Ramos (cell line): Measurements from ENCODE around the gene GPAT2.
"Not testable (repeated sequence)": the region's sequence is repeated elsewhere in the genome, so short reads cannot be mapped to it uniquely, and the experiment has no call there.

Source experiments
- in situ Hi-C: fragments of 300-500 bp; cut with MboI; formaldehyde crosslinking; loops from one replicate; pipeline ENCODE4 v1.14.3; 2022; ENCODE audit warnings: low sequenced_read_pairs; ENCODE audit not compliant: unreplicated experiment

Gene GPAT2

DNA sequence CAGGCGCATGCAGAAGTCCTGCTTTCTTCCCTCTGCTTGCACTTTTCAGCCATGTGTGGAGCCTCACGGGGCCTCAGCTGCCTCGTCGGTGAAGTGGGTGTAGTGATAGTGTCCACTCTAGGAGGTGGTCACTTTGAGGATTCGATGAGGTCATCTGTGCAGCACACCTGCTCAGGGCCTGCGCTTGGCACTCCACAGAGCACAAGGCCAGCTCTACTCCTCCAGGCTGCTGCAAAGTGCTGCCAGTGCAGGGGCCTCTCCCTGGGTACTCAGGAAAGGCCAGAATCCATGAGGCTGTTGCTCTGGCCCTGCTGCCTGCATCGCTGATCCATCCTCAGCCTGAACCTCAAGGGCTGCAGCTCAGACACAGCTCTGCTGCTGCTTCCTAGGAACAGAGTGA is 31.8 kb upstream of the GPAT2 start:
- in situ Hi-C loops: loop anchor here (25.0 kb wide), 1 partner anchor 1596 kb away; the partner anchor contains the start of genes ACTR1B and C2orf92

DNA sequence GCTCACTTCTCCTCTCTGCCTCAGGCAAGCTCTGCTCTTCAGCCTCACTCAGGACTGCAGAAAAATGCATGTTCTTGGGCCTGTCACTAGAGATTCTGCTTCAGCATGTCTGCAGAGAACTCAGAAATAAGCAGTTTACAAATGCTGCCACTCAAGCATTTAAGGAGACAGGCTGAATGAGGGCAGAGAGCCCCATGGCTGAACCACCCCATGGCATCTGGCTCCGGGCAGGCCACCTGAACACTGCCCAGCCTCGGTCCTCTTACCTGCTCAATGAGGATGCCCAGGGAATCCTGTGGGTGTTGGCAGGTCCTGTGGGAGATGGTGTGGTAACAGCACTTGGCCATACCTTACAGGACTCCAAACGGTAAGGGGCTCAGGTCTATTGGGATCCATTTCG is 31.2 kb upstream of the GPAT2 start:
- in situ Hi-C loops: loop anchor here (25.0 kb wide), 1 partner anchor 1596 kb away; the partner anchor contains the start of genes ACTR1B and C2orf92

DNA sequence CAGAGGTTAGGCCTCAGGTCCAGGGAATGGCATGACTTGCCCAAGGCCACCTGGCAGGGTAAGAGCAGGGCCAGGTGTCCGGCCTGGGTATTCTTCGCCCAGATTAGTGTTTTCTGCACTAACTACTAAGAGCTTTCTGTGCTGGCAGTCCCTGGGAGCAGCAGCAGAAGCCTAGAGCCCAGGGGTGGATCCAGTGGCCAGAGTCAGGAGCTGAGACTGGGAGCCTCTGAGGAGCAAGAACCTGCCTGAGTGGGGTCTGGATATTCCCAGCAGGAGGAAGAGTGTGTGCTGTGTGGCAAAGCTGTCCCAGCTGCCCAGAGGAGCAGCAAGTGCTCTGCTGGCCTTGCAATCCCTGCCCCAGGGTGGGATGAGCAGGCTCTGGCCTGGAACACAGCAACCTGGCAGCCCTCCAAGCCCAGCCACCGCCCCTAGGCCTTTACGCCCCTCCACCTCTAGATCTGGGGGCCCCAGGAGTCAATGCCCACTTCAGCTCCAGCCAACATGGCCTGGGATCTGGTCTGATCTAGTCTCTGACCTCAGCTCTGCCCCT is 30.7 kb upstream of the GPAT2 start:
- in situ Hi-C loops: loop anchor here (25.0 kb wide), 1 partner anchor 1597 kb away; the partner anchor contains the start of genes ACTR1B and C2orf92

DNA sequence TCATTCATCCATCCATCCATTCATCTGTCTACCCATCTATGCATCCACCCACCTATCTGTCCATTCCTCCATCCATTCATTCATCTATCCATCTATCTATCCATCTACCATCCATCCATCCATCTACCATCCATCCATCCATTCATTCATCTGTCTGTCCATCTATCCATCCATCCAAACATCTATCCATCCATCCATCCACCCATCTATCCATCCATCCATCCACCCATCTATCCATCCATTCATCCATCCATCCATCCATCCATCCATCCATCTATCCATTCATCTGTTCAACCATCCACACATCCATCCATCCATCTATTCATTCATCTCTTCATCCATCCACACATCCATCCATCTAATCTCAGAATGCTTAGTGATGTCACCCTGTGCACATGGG is 30.0 kb upstream of the GPAT2 start:
- in situ Hi-C loops: loop anchor here (25.0 kb wide), 1 partner anchor 1598 kb away; the partner anchor contains the start of genes ACTR1B and C2orf92

DNA sequence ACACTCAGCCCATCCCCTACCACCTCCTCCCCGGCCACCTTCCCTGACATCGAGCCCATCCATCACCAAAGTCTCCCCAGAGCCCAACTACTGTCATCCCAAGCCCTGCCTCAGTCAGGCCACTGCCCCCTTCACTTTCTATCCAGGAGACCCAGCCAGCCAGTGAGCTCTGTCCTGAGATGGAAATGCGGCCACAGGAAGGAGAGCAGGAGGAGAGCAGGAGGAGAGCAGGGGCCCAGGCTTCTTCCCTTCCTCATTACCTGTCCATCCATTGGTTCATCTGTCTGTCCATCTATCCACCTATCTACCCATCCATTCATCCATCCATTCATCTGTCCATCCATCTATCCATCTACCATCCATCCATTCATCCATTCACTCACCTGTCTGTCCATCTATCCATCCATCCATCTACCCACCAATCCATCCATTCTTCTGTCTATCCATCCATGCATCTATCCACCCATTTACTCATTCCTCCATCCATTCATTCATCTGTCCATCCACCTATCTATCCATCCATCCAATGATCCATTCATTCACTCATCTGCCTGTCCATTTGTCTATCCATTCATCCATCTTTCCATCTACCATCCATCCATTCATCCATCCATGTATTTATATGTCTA is 29.4 kb upstream of the GPAT2 start:
- in situ Hi-C loops: loop anchor here (25.0 kb wide), 1 partner anchor 1598 kb away; the partner anchor contains the start of genes ACTR1B and C2orf92

DNA sequence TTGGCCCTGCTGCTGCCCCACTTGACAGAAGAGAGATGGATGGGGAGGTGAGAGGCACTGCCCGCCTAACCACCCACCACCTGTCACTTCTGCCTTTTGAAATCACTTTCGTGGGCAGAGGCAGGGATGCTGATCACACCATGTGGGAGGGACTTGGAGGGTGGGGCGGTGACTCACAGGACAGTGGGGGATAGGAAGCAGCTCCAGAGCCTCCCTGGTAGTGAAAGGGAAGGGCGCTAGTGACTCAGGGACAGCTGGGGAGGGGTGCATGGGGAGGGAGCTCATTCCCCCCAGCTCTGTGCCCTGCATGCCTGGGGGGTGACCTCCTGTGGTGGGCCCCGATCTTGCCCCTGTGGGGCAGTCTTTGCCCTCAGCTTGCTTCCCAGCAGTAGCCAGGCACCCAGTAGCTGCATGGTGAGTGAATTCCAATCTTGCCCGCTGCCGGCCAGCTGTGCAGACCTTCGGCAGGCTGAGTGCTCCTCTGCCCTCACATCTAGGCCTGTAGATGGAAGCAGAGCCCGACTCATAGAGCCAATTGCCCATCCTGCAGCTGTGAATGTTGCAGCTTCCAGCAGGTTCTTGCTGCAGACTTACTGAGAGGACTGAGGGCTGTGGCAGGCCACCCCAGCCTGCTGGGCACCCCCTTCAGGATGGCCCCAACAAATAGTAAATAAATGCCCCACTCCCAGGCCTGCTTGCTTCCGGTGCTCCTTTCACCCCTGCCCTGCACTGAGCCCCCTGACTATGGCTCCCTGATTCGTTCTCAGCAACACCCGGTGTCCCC is 28.6 kb upstream of the GPAT2 start:
- in situ Hi-C loops: loop anchor here (25.0 kb wide), 1 partner anchor 1599 kb away; the partner anchor contains the start of genes ACTR1B and C2orf92

DNA sequence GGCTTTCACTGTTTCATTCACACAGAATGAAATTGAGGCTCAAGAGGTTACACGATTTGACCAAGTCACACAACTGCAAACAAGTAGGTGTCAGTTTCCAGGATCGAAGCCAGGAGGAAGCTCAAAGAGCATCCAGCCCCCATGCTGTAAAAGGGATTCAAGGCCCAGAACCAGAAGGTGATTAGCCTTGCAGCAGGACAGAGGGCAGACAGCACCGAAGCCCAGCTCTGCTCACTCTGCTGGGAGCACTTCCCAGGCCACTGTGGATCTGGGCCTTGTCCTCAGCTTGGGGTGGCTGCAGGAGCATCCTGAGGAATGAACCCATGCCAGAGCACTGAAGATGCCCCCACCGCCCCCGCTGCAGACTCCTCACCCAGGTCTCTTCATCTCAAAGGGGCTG is 27.8 kb upstream of the GPAT2 start:
- in situ Hi-C loops: loop anchor here (25.0 kb wide), 1 partner anchor 1600 kb away; the partner anchor contains the start of genes ACTR1B and C2orf92

DNA sequence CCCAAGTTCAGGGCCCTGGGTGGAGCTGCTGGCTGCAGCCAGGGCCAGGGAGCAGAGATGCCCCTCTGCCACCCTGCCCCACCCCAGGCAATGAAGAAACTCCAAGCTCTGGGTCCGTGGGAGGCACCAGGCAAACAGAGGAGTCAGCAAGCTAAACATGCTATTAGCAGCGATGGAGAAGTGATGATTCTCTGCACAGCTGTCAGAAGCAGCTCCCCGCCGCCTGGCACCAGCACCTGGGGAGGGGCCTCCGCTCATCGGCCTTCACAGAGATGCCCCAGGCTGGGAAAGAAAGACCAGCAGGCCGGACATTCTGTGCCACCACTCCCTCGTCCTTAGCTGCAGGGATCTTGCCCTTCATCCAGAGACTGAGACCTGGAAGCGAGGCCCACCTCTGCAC is 27.2 kb upstream of the GPAT2 start:
- in situ Hi-C loops: loop anchor here (25.0 kb wide), 1 partner anchor 1600 kb away; the partner anchor contains the start of genes ACTR1B and C2orf92

DNA sequence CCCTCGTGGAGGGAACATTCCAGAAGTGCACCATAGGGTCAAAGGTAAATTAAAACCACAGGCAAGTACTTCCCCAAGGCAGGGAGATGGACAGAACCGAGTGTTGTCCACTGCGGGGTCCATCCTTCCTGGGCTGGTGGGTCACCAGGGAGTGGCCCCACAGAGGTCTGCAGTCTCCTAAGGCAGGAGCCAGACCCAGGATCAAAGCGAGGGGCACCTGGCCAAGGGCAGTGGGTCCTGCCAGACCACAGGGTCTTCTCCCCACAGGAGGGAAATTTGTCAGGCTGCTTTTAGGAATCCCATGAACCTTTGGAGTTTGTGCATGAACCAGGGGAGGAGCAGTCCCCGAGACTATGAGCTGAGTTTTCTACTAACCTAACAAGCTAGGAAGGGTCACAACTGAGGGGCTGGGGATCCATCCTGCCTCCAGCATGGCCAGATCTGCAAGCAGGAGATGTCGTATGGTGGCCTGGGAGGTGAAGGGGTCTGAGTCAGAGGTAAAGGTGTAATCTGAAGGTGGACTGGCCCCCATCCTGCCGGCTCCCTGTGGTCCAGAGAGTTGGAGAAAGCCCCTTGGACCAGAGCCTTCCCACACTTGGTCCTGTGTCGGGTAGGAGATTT is 26.6 kb upstream of the GPAT2 start:
- in situ Hi-C loops: loop anchor here (25.0 kb wide), 1 partner anchor 1601 kb away; the partner anchor contains the start of genes ACTR1B and C2orf92

DNA sequence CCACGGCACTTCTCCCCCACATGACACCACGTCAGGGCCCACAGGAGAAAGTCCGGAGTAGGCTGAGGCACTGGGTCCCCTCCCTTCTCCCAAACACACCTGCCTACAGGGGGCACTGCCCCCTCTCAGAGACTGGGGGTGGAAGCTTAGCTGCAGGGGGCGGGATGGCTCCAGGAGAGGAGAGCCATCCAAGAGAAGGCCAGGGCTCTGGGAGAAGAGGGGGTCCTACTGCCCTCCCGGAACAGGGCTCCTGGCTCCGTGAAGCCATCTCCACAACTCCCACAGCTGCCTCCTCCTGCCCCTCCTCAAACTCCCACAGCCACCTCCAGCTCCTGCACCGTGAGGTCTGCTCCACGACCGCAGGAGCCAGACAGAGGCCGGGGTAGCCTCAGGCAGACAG is 25.6 kb upstream of the GPAT2 start:
- in situ Hi-C loops: loop anchor here (25.0 kb wide), 1 partner anchor 1602 kb away; the partner anchor contains the start of genes ACTR1B and C2orf92

DNA sequence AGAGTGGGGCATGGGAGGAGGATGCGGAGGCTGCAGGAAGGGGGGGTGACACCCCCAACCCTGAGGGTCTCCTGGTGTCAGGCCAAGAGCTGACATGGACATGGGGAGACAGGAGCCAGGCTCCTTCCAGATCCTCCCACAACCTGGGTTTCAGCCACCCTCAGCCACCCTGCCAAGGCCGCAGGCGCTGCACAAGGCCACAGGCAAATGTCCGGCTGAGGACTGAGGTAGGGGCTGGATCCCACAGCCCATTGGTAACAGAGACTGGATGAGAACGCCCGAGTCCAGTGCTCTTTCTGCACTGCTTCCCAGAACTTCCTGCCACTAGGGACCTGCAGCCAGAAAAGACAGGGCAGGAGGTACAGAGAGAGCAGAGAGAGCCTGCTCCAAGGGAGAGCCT is 24.7 kb upstream of the GPAT2 start:
- in situ Hi-C loops: loop anchor here (25.0 kb wide), 1 partner anchor 1603 kb away; the partner anchor contains the start of genes ACTR1B and C2orf92

DNA sequence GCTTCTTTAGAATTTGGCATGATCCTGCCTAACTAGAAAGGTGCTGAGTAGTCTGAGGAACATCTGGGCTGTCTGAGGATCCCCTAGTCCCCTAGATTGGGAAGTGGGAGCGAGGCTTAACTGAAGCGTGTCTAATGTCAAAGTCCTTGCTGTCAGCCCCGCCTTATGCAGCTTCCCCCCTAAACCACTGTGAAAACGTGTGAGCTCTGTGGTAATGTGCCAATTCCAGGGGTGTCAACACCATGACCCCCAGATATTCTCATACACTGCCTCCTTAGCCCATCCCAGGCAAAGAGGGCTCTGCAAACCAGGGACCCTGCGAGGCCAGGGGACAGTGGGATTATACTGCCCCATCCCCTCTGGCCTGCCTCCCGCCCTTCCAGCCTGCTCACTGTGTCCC is 21.1 kb upstream of the GPAT2 start:
- in situ Hi-C loops: loop anchor here (25.0 kb wide), 1 partner anchor 1606 kb away; the partner anchor contains the start of genes ACTR1B and C2orf92

DNA sequence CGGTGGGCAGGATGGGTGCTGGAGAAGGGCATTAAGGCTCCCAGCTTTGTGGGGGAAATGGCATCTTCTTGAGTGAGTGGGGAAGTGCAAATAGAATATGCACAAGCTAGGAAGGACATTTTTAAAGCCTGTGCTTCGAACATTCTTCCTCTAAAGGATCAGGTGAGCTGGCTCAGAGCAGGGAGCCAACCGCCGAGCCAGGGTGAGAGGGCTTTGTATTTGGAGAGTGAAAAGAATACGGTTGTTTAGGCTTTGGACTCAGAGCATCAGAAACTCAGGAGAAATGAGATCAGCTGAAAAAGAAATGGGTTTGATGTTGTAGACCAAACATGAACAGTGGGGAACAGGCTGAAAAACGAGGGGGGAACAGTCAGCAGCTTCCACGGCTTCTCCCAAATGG is 19.8 kb upstream of the GPAT2 start:
- in situ Hi-C loops: loop anchor here (25.0 kb wide), 1 partner anchor 1608 kb away; the partner anchor contains the start of genes ACTR1B and C2orf92

DNA sequence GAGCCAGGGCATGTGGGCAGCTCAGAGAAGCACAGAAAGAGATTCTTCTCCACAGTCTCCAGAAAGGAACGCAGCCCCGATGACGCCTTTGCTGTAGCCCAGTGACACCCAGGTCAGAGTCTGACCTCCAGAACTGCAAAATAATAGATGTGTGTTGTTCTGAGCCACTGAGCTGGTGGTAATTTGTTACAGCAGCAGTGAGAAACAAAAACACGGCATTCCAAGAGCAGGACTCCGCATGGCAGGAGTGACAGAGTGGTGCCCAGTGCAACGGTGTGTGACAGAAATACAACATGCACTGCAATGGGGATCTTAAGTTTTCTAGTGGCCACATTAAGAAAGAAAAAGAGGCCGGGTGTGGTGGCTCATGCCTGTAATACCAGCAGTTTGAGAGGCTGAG is 18.7 kb upstream of the GPAT2 start:
- in situ Hi-C loops: loop anchor here (25.0 kb wide), 1 partner anchor 1609 kb away; the partner anchor contains the start of genes ACTR1B and C2orf92

DNA sequence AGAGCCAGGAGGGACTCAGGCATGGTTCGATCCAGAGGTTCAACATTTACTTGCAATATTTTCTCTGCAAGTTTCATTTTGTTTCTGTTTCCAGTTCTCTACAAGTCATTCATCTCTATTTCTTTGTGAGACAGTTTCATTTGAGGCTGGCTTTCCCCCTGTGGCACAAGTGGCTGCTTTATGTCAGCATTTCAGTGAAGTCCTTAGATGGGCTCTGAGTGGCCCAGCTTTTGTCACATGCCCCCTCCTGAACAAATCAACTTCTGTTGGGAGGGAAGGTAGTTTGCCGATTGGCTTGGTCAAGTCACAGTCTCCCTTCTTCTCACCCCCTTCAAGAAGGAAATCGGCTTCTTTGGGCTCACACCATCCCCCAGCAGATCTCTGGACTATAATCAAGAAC is 17.9 kb upstream of the GPAT2 start:
- in situ Hi-C loops: loop anchor here (25.0 kb wide), 1 partner anchor 1610 kb away; the partner anchor contains the start of genes ACTR1B and C2orf92

DNA sequence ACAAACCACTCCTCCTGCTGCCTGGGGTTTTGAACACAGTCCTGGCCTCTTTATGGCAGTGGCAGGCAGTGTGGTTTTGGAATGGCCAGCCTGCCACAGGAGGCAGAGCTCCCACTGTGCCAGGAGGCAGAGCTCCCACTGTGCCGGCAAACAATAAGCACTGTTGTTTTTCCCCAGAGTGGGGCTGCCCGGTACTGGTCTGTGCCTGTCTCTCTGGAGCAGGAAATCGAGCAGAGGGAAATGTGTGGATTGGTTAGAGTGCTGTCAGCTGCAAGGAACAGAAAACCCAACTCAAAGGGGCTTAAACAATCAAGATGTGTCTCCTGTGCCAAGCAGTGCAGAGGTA is 15.2 kb upstream of the GPAT2 start:
- in situ Hi-C loops: loop anchor here (25.0 kb wide), 1 partner anchor 1612 kb away; the partner anchor contains the start of genes ACTR1B and C2orf92

DNA sequence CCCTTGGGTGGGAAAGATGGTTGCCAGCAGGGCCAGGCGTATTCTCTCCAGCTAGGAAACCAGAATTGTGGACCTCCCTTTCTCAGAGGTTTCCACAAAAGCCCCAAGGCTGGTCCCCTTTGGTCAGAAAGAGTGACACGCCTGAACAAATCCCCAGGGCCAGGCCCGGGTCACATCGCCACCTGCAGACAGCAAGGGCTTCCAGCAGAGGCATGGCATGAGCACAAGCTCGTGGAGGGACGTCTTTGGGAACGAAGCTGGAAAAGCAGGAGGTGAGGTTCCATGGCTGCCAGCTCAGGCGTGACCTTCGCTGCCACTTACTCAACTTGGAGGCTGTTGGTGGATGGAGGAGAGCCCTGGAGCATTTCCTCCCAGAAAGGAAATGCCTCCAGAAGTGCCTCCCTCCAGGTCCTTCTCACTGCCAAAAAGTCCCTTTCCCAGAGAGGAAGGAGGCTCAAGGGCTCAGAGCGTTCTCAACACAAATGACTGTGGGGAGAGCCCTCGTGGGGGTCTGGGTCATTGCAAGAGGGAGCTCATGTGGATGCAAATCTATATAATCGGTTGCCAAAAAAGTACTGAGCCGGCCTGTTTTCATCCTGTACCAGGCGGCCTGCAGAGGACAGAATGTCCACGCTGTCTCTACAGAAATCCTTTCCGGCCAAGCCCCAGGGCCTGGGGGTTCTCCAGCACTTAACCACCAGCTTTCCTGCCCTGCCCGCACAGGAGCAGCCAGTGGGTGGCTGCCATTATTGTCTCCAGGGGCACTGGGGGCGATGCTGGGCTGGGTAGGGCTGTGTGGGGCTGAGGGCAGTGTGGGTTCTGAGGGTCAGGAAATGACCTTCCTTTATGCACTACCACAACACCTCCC is 14.6 kb upstream of the GPAT2 start:
- in situ Hi-C loops: not testable (repeated sequence)

DNA sequence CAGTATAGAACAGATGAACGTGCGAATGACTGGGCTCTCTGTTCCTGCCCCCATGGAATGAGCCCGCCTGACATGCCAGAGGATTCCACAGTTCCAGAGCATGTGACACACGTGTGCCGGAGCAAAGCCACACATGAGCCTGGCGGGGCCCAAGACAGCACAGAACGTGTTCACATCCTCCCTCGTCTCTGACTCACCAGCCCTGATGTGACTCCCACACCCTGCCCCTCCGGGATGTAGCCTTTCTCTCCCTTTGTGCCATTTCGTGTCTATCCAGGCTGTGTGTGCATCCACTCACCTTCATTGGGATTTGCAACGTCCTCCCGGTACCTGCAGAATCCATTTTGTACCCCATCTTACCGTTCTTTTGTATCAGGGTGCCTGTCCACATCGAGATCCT is 838 bp upstream of the GPAT2 start:
- in situ Hi-C loops: not testable (repeated sequence)

DNA sequence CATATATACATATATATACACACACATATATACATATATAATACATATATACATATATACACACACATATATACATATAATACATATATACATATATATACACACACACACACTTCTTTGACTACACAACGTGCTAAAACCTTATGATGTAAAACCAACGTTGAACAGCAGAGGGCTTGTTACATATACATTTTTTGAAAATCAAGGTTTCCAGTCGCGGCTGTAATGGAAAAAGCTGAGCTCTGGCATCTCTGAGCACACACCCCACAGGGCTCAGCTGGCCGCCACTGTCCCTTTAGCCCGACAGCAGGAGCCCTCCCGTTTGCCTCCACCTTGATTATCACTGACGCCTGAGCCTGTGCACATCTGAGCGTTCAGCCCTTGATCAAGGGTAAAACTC is 719 bp downstream of the GPAT2 start:
- in situ Hi-C loops: not testable (repeated sequence)
